GM12892 (cell line): ENCODE data around the gene CEACAM18.

Experiments
- DNase-seq: peaks from one replicate; pipeline ENCODE4 v3.0.0; 2011; ENCODE audit not compliant: insufficient read length
- FAIRE-seq: peaks from 2 replicates; lab custom pipeline; 2011; peaks lifted over from hg19 to GRCh38; lab: Jason Lieb, UNC
- POLR2A ChIP-seq: IDR thresholded peaks from 2 replicates; pipeline ENCODE4 v1.6.1; 2011; ENCODE audit warnings: low read depth, low read length, control low read depth
- POLR2AphosphoS5 ChIP-seq: IDR thresholded peaks from 2 replicates; pipeline ENCODE4 v1.6.1; 2011; ENCODE audit warnings: low read depth, low read length, control low read depth
- TAF1 ChIP-seq: IDR thresholded peaks from 2 replicates; pipeline ENCODE4 v1.6.1; 2011; ENCODE audit warnings: low read depth, mild to moderate bottlenecking, control low read depth, low read length, borderline replicate concordance

CEACAM18 gene

DNA sequence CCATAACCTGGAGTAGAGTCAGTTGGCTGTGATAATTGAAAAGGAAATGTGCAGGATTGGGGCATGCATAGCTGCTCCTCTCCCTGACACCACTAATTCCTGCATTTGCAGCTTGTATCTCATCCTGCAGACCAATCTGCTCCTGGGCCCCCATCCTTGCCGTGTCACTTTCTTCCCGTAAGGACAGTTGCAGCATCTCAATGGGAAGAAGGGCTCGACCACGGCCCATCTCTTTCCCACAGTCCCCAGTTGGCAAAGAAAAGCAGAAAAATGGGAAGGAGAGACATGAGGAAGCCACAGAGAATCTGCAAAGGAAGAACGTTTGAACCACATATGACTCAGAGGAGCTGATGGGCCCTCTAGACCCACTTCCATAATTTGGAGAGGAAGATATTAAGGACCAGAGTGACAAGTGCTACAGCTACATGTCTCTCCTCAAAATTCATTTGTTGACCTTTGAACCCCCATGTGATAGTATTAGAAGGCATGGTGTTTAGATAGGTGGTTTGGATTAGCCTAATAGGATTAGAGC lies 25.0 kb downstream of the CEACAM18 start:
- FAIRE-seq = no peak
- TF ChIP-seq TAF1 (no peak), POLR2AphosphoS5 (no peak), POLR2A (no peak)
- no peak for DNase-seq

DNA sequence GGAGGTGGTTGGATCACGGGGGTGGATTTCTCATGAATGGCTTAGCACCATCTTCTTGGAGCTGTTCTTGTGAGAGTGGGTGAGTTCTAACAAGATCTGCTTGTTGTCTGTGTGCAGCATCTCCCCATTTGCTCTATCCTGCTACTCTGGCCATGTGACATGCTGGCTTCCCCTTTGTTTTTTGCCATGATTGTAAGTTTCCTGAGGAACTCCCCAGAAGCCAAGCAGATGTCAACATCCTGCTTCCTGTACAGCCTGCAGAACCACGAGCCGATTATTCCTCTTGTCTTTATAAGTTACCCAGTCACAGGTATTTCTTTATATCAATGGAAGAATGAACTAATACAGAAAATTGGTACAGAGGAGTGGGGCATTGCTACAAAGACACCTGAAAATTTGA lies 25.6 kb downstream of the CEACAM18 start:
- TF ChIP-seq POLR2AphosphoS5 (no peak), POLR2A (no peak), TAF1 (no peak)
- no peak for FAIRE-seq
- no peak for DNase-seq

DNA sequence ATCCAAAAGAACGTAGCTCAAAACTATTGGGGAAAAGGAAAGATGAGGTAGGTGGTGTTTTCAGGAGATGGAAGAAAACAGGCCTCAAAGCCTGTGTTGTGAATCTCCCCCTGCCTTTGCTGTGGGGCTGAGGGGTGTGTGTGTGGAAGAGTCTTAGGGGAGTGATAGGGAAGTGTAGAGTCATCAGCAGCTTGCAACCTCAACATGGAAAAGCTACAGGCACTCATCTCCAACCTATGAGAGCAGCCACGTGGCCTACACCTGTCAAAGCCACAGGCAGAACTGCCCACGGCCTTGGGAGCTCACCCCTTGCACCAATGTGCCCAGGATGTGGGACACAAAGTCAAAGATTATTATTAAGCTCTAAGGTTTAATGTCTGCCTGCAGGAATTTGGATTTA lies 27.6 kb downstream of the CEACAM18 start:
- DNase-seq = no peak
- TF ChIP-seq POLR2AphosphoS5 (no peak), POLR2A (no peak), TAF1 (no peak)
- FAIRE-seq = no peak

DNA sequence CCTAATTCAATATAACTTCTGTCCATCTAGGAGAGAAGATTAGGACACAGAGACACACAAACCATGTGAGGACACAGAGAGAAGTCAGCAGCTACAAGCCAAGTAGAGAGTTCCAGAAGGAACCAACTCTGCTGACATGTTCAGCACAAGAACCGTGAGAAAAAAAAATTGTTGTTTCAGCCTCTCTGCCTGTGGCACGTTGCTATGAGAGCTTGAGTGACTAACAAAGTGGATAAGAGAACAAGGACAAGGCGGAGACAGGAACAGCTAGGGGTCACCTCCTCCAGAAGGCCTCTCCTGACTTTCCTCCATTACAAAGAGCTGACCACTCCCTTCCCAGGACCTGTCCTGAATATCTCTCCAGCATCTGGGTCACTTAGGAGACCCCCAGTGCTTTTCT lies 28.9 kb downstream of the CEACAM18 start:
- TF ChIP-seq POLR2AphosphoS5 = no peak
- FAIRE-seq = no peak
- DNase-seq = no peak

DNA sequence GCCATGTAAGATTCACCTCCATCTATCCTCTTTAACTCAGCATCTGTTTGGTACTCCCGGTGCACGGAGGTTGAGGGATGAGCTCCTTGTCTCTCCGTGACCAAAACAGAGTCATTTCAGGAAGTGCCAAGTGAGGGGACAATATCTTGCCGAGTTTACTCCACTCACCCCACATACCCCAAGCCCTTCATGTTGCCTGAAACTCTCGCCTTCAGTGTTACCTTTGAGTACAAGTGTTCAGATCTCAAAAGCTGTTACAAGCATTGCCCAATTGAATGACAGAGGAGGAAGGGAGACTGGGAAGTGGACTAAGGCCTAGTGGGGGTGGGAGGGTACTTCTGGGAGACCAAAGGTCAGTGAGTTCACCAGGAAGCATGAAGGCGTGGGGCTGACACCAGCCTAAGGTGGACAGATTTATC lies 29.3 kb downstream of the CEACAM18 start:
- TF ChIP-seq POLR2AphosphoS5 = no peak
- FAIRE-seq = no peak
- DNase-seq = no peak

DNA sequence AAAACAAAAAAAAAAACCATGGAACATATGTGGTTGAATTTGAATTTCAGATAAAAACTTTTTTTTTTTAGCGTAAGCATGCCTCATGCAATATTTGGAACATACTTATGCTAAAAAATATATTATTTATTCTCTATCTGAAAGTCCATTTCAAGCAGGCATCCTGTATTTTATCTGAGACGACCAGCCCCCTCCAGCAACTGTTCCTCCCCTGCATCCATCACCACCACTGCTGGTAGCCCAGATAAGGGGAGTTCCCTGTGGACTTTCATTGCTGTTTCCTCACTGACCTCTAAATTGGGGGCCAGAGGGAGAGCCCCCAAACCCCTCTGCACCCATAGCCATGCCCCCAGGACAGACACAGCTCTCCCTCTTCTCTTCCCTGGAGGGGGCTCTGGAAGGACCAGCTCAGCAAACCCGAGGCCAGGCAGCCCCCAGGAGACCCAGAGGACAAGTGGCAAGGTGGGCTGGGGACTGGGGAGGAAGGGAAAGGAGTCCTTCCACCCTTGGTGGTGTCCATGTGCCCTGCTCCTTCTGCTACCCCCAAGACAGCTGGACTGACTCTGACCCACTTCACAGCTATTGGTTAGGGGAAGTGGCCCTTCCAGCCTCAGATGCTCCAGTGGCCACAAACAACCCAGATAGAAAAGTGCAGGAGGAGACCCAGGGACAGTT lies 29.9 kb downstream of the CEACAM18 start:
- no peak for FAIRE-seq
- no peak for DNase-seq
- TF ChIP-seq TAF1 (no peak), POLR2AphosphoS5 (no peak), POLR2A (no peak)

DNA sequence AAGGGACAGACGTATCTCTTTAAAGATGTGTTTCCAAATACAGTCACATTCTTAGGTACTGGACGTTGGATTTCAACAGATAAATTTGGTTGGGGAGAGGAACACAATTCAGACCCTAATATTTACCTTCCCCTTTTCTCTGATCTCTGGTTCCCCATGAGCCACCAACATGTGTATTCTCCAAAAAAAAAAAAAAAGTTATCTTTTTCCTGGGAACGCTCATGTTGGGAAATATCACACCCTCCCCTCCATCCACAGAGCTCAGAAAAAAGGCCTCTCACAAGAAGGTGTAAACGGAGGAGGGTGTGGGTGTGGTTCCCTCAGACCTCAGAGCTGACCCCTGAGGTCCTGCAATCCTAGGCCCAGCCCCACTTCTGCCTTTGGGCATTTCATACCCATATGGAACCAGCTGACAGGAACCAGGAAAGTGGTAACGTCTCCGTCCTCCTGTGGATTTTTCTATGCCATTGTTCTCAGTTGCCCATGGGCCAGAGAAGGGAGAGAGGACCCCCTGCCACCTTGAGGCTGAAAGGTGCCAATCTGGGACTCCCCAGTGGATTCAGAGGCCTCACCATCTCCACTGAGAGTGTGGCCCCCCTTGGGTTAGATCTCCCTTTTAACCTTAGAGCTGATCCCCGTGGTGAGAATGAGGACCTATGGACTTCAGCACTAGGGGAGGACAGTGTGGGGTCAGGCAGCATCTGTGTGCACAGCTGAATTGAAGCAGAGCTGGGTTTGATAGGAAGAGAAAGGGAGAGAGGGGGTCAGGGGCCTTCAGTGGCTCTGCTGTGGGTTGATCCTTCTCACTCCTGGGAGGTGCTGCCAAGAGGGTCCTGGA lies 31.7 kb downstream of the CEACAM18 start:
- TF ChIP-seq TAF1 = no peak
- no peak for TF ChIP-seq POLR2A
- DNase-seq (no peak), FAIRE-seq (no peak)

DNA sequence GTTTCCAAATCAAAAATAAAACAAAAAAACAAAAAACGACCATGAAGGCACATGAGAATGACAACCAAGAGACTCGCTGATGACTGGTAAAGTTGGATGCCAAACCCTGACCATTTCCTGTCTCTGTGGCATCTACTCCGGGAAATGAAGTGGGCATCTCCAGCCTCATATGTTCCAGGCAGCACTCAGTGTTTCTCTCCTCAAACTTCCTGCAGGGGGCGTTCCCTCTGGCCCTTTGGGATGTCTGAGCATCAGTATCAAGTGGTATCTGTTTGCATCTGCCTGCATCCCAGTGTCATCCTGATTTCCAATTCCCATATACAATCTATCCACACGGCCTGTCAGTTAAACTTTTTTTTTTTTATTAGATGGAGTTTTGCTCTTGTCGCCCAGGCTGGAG lies 33.0 kb downstream of the CEACAM18 start:
- FAIRE-seq (no peak), DNase-seq (no peak)
- no peak for TF ChIP-seq POLR2A
- no peak for TF ChIP-seq POLR2AphosphoS5
- TF ChIP-seq TAF1 = no peak

DNA sequence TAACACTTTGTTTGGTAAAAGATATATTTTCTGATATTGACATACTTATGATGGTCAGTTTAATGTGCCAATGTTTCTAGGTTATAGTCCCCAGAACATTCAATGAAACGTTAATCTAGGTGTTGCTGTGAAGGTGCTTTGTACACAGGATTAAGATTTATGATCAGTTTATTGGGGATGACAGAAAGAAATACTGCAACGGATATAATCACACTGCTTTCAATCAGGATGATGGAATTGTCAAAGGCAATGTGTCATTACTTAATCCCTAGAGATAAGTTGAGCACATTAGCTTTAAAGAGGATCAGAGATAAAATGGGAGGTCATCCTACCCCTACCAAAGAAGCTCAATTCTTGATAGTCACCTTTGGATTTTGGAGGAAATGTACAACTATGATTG lies 35.6 kb downstream of the CEACAM18 start:
- FAIRE-seq (no peak), DNase-seq (no peak)
- TF ChIP-seq POLR2AphosphoS5 = no peak
- TF ChIP-seq TAF1 = no peak
- TF ChIP-seq POLR2A = no peak

DNA sequence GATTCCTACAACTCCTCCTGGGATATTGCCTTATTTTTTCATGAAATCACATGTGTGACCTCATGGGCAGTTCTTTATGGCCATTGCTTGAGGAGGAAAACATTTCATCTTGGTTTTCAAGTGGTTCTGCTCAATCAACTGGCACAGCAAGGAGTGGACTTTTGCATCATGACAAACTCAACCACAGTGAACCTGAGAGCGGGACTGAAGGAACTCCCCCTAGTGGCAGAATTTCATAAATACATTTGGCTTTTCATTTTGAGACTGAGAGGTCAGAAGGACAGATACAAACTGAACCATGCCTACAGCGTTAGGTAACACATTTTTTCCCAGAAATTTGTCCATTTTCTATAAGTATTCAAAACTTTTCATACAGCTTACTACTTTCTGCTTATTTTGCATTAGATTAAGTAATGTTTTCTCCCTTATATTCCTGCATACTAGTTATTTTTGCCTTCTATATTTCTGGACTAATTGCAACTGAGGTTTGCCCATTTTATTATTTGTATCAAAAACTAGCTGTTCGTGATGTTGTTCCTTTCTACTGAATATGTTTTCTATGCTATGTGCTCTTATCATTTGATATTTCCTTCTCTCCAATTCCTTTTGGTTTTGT lies 36.6 kb downstream of the CEACAM18 start:
- DNase-seq (no peak), FAIRE-seq (peak; percentile 92)
- TF ChIP-seq POLR2AphosphoS5 = no peak
- no peak for TF ChIP-seq POLR2A
- no peak for TF ChIP-seq TAF1

DNA sequence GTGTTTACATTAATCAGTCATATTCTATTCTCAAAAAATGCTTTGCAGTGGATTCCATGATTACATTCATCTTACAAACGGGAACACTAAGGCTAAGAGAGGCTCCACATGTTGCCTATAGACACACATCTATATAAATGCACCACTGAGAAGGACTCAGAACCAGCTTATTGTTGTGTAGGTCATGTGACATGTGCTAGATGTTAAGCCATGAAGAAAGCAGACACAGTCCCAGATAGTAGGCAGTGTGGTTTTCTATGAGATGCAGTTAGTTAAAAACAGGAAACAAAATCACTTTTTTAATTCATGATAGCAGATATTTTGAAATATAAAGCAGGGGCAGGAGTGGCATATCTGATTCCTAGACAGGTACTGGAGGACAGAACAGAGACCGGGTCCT lies 42.4 kb downstream of the CEACAM18 start:
- TF ChIP-seq POLR2A = no peak
- TF ChIP-seq POLR2AphosphoS5 = no peak
- no peak for TF ChIP-seq TAF1
- DNase-seq = no peak
- FAIRE-seq = no peak

DNA sequence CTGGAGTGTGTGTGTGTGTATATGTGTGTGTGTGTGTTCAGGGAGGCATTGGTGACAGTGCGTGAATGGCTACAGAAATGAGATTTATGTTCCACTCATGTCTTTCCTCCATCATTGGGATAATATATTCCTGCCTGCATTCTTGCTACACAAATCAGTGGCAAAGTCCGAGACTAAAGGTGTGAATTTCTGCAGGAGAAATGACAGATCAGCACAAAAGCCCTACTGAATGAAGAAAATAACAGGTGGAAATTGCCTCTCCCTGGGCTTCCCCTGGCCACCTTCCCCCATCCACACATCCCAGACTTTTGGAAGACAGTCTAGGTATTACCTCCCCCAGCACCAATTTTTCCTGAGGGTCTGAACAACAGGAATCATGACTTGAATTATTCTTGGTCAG lies 43.0 kb downstream of the CEACAM18 start:
- FAIRE-seq = no peak
- TF ChIP-seq POLR2A (no peak), POLR2AphosphoS5 (no peak)

More for the DNA sequence above, 43.0 kb downstream of the CEACAM18 start:
- DNase-seq = no peak
